Measurements from ENCODE around the gene IGBP1.
A peak's percentile ranks its signal among the peaks of the same experiment; 100 is the strongest.
"Not testable (repeated sequence)": the region's sequence is repeated elsewhere in the genome, so short reads cannot be mapped to it uniquely, and the experiment has no call there.

IGBP1 gene

DNA sequence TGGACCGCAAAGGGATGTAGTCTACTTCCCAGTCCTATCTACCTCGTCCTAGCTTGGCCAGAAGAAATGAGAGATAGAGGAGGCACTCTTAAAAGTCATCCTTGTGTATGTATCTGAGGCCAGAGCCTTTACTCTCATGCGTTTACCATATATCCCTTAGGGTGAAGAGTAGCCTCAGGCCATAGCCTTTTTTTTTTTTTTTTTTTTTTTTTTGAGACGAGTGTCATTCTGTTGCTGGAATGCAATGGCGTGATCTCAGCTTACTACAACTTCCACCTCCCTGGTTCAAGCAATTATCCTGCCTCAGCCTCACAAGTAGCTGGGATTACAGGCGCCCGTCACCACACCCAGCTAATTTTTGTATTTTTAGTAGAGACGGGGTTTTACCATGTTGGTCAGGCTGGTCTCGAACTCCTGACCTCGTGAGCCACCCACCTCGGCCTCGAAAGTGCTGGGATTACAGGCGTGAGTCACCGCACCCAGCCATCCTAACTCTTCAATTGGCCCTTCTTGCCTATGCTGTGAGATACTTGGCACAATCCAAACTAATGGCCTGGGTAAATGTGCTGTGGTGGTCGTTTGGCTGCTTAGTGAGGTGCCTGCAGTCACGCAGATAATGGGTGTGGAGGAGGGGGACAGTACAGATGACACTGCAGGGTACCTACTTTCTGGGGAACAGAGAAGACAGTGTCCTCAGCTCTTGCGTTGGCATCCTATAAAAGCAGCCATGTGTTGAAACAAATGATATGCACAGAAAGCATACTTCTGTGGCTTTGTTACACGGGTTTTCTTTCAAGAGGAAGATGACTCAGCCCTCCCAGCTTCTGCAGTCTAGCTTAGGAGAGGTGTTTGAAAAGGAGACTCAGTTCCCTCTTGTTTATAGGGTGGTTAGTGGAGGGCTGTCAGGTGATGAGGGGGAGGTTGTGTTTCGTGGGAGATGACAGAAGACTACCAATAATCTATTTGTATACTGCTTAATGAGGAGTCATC lies 33.6 kb downstream of the IGBP1 start:
- DNase-seq = no peak

DNA sequence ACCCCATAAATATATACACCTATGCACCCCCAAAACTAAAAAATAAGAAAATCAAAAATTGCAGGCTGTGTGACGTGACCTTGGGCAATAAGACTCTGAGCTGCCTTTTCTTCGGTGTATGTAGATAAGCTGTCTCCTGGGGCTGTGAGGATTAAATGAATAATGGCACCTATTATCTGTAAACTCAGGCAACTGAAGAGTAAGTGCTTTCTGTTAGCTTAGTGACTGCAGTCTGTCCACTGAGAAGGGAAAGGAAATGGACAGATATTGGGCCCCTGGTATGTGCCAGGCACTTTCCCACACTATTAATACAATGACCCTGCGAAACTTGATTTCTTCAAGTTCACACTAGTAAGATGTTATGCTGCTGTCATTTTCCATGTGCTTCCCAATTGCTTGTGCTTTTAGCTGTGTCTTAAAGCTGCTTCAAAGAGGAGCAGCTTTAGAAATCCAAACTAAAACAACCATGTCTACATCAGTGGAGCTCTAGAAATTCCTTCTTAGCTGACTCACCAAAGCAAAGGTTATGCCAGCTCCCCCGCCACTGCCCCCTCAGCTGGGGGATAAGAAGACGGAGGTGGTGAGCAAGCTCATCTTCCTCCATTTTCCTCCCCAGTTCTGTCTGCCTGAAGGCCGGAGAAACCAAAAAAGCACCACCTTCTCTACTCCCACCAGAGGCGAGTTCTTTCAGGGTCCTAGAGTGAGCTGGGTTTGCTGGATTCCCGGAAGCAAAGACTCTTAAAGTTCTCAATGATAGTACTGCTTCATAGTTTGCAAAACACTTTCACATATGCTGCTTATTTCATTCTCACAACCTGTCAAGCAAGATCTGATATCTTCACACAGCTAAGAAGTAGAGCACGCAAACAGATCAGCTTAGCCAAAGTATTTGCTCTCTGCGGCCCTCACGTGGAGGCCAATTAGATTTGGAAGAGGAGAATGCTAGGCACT lies 35.3 kb downstream of the IGBP1 start:
- DNase-seq = peak; percentile 7

DNA sequence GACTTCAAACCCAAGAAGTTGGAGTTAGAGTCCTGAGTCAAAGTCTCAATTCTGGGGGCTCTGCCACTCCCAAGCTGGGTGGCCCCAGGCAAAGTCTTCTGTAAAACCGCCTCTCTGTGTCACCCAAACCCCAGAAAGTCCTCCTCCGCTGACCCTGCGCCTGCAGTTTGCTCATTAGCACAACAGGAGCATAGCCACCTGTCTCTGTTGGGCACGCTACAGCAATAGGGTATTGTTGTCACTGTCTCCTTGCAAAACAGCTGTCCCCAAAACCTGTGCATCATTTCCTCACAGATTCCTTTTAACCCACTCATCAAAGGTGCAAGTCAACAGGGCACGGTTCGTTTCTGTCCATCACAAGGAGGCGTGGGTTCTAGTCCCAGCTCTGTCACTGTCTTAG lies 36.0 kb downstream of the IGBP1 start:
- no peak for DNase-seq

DNA sequence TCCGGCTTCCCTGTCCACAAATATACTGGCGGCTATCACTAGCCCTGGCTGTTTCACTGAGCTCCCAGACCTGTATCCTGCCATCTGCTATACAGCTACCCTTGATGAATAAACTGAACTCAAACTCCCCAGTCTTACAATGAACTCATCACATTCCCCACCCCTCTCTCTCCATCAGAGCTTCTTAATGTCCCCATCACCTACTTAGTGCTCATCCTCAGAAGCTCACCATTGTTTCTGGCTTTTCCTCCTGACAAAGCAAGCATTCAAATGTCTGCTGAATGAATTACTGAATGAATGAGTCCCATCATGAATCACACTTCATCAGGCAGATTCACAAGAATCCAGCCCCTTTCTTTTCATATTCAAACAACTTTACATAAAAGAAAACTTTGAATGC lies 38.4 kb downstream of the IGBP1 start:
- no peak for DNase-seq

GRCh38 chrX:70172221-70172620 lies 39.0 kb downstream of the IGBP1 start:
- DNase-seq = no peak

GRCh38 chrX:70172964-70173363 lies 39.7 kb downstream of the IGBP1 start:
- DNase-seq = no peak

GRCh38 chrX:70174754-70175153 lies 41.5 kb downstream of the IGBP1 start:
- DNase-seq = no peak

DNA sequence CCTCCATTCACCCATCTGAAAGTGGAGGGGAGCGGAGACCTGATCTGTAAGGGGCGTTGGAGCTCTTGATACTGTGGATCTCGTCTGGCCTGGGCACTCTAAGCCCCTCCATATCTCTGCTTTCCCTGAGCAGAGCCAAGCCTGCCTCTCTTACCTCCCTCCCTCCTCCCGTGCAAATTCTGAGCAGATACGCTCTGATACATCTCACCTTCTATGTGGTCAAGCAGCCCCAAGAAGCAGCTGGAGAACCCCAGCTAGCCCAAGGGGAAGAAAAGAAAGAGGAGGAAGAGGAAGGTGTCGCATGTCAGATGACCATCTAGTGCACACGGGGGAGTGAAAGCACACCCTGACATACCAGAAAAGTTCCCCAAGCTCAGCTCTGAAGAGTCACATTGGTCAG lies 42.1 kb downstream of the IGBP1 start:
- no peak for DNase-seq

- DNase-seq = no peak
These were observed 43.8 kb downstream of the IGBP1 start, which contains the start of gene DGAT2L6 for GRCh38 chrX:70176938-70177533. DGAT2L6 (plus strand) TSS chrX:70177483; CDS start chrX:70177583, 100 bp downstream.

DNA sequence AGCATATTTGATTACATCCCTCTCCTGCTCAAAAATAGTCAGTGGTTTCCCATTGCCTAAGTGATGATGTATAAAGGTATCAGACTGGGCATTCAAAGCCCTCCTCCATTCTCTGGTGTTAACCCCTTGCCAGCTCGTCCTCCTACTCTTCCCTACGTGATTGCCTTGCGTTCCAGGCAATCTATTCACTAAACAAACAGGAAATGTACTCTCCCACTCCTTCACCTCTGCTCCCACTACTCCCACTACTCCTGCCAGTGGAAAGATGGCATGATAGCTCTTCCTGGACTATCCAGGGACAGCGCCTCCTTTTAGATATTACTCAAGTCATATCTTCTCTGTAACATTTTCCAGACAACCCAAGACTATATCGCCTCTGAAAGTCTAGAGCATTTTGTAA lies 49.8 kb downstream of the IGBP1 start:
- DNase-seq = no peak

- no peak for DNase-seq
These were observed 57.0 kb downstream of the IGBP1 start for GRCh38 chrX:70190225-70190624.

DNA sequence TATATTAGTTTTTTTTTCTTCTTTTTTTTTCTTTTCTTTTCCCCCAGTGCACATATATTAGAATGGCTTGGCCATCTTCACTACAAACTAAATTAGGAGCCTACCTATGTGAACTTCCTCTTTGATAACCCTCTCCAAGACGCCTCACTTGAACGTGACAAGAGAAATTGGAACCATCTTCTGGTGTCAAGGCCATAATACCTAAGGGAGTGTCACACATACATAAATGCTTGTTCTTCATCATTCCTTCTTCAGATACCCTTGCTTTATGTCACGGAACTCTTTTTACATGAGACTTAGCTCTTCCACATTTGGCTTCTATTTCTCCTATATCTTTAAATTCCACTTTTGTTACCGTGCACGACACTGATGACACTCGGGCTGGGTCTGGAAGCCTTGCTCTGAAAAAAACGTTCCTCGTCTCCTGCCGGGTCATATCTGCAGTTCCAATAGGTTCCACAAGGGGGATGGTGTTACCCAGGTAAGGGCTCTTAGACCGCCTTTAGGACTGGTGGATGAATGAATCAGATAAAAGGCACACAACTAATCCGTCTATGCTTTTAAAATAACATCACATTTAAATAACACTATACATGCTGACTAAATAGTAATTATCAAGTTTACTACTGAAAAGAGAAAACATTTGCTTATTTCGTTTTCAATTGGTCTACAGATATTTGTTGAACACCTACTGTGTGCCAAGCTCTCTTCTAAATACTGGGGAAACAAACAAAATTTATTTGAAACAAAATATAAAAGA lies 63.9 kb downstream of the IGBP1 start:
- no peak for DNase-seq

- DNase-seq = no peak
These were observed 68.5 kb downstream of the IGBP1 start for GRCh38 chrX:70201732-70202131.

DNA sequence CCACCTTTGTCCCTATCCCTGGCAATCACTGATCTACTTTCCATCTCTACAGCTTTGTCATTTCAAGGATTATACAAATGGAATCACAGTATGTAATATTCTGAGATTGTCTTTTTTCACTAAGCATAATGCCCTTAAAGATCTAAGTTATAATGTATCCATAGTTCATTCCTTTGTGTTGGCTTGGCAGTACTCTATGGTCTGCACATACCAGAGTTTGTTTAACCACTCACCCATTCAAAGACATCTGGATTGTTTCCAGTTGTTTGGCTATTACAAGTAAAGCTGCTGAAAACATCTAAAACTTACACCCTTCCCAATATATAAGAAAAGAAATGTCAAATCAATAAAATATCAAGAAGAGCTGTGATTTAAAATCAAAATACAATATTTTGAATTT lies 75.2 kb downstream of the IGBP1 start:
- no peak for DNase-seq

DNA sequence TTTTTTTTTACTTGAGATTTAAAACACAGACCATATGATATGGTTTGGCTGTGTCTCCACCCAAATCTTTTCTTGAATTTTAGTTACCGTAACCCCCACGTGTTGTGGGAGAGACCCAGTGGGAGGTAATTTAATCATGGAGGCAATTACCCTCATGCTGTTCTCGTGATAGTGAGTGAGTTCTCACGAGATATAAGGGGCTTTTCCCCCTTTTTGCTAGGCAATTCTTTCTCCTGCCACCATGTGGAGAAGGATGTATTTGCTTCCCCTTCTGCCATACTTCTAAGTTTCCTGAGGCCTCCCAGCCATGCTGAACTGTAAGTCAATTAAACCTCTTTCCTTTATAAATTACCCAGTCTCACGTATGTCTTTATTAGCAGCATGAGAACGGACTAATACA lies 76.3 kb downstream of the IGBP1 start:
- not testable (repeated sequence) for DNase-seq
